ENCODE data around the gene GABRB1.

DNA sequence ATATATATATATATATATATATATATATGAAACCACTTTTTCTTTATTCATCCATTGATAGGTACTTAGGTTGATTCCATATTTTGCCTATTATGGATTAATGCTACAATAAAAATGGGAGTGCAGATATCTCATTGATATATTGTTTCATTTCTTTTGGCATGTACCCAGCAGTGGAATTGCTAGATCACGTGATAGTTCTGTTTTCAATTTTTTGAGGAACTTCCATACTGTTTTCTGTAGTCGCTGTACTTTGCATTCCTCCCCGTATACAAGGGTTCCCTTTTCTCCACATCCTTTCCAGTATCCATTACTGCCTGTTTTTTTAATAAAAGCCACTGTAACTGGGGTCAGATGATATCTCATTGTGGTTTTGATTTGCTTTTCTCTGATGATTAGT is 124.6 kb downstream of the GABRB1 start:
- no peak for TF ChIP-seq POLR2A (IDR thresholded peaks at IDR 0.05)
- TF ChIP-seq, protein P1, sequence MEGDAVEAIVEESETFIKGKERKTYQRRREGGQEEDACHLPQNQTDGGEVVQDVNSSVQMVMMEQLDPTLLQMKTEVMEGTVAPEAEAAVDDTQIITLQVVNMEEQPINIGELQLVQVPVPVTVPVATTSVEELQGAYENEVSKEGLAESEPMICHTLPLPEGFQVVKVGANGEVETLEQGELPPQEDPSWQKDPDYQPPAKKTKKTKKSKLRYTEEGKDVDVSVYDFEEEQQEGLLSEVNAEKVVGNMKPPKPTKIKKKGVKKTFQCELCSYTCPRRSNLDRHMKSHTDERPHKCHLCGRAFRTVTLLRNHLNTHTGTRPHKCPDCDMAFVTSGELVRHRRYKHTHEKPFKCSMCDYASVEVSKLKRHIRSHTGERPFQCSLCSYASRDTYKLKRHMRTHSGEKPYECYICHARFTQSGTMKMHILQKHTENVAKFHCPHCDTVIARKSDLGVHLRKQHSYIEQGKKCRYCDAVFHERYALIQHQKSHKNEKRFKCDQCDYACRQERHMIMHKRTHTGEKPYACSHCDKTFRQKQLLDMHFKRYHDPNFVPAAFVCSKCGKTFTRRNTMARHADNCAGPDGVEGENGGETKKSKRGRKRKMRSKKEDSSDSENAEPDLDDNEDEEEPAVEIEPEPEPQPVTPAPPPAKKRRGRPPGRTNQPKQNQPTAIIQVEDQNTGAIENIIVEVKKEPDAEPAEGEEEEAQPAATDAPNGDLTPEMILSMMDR (IDR thresholded peaks at IDR 0.05) = no peak
